Measurements from ENCODE around the gene ASCC1.
"Not testable (repeated sequence)": the region's sequence is repeated elsewhere in the genome, so short reads cannot be mapped to it uniquely, and the experiment has no call there.

DNA sequence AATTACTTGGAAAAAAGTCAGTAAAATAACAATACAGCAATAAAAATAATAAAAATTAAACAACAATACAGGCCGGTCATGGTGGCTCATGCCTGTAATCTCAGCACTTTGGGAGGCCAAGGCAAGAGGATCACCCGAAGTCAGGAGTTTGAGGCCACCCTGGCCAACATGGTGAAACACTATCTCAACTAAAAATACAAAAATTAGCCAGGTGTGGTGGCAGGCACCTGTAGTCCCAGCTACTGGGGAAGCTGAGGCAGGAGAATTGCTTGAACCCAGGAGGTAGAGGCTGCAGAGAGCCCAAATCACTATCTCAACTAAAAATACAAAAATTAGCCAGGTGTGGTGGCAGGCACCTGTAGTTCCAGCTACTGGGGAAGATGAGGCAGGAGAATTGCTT lies 4.2 kb downstream of the ASCC1 start:
- TF ChIP-seq, protein P1, sequence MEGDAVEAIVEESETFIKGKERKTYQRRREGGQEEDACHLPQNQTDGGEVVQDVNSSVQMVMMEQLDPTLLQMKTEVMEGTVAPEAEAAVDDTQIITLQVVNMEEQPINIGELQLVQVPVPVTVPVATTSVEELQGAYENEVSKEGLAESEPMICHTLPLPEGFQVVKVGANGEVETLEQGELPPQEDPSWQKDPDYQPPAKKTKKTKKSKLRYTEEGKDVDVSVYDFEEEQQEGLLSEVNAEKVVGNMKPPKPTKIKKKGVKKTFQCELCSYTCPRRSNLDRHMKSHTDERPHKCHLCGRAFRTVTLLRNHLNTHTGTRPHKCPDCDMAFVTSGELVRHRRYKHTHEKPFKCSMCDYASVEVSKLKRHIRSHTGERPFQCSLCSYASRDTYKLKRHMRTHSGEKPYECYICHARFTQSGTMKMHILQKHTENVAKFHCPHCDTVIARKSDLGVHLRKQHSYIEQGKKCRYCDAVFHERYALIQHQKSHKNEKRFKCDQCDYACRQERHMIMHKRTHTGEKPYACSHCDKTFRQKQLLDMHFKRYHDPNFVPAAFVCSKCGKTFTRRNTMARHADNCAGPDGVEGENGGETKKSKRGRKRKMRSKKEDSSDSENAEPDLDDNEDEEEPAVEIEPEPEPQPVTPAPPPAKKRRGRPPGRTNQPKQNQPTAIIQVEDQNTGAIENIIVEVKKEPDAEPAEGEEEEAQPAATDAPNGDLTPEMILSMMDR (IDR thresholded peaks at IDR 0.05), result not testable (repeated sequence)
- not testable (repeated sequence) for TF ChIP-seq POLR2AphosphoS5, POLR2A (IDR thresholded peaks at IDR 0.05)
